NCI-H187 (cell line): ENCODE measurements around the gene ADAP2.
"Not testable (repeated sequence)": the region's sequence is repeated elsewhere in the genome, so short reads cannot be mapped to it uniquely, and the experiment has no call there.

Experiments
- DNase-seq, 2 experiments: peaks; one replicate each; lab custom pipeline; 2025; lab: John Stamatoyannopoulos, UW

Gene ADAP2, protein sequence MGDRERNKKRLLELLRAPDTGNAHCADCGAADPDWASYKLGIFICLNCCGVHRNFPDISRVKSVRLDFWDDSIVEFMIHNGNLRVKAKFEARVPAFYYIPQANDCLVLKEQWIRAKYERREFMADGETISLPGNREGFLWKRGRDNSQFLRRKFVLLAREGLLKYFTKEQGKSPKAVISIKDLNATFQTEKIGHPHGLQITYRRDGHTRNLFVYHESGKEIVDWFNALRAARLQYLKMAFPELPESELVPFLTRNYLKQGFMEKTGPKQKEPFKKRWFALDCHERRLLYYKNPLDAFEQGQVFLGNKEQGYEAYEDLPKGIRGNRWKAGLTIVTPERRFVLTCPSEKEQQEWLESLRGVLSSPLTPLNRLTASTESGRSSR

DNA sequence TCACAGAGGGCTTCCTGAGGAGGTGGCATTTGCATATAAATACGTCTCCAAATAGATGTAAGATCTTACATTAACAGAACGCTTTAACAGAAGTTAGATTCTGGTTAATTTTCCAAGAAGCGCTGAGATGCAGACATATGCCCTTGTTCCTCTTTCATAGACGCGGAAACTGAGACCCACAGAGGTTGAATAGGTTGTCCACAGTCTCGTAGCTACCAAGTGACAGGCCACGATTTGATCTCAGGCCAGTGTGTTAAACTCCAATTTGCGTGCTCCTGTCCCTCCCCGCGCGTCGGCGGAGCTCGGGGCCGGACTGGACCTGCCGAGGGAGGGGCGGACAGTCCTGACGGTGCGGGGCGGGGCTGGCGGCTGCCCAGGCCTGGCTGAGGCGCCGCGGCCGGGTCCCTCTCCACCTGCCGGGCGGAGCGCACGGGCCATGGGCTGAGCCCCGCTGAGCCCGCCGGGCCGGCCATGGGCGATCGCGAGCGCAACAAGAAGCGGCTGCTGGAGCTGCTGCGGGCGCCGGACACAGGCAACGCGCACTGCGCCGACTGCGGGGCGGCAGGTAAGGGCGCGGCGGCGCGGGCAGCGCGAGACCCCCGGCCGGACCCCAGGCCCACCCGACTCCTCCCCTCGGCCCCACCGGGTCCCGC is at the start of gene ADAP2:
TSS of gene ADAP2 (plus strand) at position 402 of the 653 bp plus-strand sequence. CDS start at position 472, 70 bp downstream.
- DNase-seq: no peak

DNA sequence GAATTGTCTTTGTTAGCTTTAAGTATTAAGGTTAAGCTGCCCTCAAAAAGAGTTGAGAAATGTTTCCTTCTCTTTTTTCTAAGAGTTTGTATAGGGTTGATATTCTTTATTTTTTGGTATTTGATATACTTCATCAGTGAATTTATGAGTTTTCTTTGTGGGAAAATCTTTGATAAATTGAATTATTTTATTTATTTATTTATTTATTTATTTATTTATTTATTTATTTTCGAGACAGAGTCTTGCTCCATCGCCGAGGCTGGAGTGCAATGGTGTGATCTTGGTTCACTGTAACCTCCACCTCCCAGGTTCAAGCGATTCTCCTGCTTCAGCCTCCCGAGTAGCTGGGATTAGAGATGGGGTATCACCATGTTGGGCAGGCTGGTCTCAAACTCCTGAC is 35.6 kb upstream of the ADAP2 start:
- no peak for DNase-seq

DNA sequence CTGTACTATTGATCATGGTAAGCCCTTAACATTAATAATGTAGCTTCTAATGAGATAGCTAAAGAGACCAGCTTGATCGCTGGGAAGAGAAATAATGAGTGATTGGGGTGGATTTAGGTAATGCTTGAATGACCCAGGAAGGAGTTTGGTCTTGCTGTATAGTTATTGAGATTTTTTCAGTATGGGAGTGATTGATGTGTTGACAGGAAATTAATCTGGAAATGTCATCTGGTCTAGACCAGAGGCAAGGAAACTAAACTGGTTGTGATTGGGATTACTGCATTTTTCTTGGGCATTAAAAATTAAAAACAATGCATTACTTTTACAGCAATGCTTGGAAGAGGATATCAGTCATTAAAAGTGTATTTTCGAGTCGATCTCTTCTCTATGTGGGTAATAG is 27.5 kb upstream of the ADAP2 start:
- DNase-seq: no peak

DNA sequence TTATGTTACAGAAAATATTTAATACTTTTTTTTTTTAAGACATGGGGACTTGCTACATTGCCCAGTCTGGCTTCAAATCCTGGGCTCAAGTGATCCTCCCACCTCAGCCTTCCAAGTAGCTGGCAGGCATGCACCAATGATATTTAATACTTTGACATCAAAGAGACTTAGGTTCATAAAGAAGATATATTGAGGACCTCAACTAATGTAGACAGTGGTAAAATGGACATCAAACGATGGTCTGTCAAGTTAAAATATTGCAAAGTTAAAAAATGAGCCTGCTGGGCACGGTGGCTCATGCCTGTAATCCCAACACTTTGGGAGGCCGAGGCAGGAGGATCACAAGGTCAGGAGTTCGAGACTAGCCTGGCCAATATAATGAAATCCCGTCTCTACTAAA is 24.4 kb upstream of the ADAP2 start:
- DNase-seq: no peak

DNA sequence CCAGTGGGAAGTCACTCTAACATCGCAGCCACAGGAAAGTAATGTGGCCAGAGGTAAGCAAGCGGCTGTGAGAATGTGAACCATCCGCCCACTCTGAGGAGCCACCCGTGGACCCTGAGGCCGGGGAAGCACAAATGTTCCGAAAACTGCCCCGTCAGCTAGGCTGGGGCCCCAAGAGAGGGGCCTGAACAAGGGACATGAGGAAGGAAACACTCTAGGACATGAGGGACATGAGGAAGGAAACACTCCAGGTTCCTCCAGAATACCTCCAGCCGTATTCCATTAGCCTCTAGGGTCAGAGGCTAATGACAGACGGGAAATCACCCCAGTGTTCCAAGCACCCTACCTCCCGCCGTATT is 16.0 kb upstream of the ADAP2 start:
- DNase-seq: peak in 1 of 2 experiments; percentile 35

DNA sequence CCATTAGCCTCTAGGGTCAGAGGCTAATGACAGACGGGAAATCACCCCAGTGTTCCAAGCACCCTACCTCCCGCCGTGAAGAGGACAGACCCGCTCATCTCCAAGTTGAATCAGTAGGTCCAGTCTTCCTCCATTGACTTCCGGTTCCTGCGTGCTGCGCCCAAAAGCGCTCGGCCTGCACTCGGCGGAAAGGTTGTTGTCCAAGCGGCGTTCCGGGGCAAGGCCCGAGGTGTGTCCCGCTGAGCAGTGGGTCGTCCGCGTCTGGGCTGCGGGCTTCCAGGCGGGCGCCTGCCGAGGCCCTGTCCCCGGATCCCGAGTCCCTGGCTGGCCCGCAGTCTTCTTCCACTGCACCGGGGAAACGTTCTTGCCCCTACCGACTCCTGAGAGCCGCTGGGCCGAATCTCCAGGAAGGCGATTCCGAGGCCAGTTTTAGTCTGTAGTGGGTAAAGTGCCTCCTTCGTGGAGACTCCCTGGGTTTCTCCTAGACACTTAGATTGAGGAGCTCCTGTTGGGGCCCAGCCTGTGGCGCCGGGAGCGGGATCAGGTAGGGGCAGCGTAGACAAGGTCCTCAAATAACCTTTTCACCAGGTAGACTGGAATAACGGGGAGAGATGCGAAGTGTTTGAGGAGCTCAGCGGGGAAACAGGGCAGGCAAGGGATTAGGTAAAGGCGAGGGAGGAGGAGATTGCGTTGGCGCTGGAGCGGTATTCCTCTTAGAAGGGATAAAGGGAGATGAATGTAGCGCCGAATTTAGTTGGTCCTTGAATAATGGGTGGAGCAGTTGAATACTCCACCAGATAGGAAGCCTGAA is 15.4 kb upstream of the ADAP2 start, which contains the start of gene TEFM:
TSS of gene TEFM (minus strand) at position 138 of the 811 bp plus-strand sequence. CDS start at position 98, 40 bp downstream.
- peak; percentile 82 to 83 for DNase-seq

DNA sequence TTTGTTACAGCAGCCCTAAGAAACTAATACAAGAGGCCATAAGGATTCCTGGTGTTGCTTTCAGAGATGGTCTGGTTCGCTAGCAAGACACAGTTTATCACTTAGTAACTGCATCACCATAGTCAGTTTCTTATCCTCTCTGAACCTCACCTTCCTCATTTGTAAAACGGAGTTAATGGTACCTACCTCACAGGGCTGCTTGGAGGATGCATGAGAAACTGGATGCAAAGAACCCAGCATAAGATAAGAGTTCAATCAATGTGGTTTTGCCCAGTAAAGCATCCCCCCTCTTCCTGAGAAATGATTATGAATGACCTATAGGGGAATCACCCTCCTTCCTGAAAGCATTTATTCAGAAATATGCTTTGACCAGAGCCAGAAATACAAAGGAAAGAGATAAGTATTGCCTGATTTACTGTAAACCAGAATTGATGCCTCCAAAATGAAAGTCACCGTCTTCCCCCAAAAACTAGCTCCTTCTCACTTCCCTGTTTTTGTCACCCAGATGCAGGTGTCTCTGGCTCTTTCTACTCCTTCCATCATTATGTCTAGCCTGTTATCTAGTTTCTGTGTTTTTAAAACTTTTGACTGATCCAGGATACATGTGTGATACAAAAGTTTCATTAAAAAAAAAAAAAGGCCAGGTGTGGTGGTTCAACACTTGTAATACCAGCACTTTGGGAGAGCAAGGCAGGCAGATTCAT is 12.9 kb upstream of the ADAP2 start:
- DNase-seq: no peak

DNA sequence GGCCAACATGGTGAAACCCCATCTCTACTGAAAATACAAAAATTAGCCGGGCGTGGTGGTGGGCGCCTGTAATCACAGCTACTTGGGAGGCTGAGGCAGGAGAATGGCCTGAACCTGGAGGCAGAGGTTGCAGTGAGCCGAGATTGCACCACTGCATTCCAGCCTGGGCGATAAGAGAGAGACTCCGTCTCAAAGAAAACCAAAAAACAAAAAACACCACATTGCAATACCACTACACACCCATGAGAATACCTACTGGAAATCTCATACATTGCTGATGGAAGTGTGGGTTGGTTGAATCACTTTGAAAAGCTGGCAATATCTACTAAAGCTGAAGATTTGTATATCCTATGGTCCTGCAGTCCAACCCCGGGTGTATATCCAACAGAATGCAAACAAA is 11.6 kb upstream of the ADAP2 start:
- not testable (repeated sequence) for DNase-seq

DNA sequence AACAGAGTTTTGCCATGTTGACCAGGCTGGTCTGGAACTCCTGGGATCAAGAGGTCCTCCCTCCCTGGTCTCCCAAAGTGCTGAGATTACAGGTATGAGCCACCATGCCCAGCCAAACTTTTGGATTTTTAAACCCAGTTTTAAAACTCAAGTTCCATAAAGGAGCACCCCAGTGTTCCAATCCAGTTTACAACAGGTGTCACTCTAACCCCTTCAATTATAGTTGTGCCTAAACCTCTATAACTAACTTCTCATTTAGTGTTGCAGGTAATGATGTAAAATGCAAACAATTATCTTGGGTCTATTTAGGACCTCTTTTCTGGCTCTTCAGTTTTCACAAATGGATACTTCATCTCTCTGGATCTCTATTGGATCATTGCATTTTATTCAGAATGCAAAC is 7.8 kb upstream of the ADAP2 start:
- no peak for DNase-seq

DNA sequence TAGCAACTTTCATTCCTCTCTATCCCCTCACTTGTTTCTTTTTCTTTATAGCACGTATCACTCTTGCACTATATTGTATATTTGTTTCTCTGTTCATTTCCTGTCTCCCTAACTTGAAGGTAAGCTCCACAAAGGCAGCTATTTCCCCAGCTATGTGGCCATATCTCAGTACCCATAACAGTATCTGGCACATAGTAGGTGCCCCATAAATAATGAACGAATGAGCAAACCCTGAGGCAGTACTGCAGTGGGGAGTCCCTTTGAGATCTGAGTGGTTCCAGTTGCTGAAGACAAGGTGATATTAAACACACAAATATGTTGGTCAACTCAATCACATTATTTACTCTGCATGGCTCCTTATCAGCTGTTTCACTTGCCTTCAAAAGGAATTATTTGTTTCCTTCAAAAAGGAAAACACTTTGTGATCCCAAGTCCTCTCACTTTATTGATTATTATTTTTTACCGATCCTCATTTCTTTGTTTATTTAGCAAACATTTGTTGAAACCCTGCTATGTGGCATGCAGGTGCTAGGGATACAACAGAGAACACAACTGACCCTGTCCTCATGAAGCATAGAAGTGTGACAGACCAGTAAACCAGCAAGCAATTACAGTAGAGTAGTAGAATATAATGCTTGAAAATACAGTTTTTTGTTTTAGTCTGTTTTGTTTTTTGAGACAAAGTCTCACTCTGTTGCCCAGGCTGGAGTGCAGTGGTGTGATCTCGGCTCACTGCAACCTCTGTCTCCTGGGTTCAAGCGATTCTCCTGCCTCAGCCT is 5.7 kb upstream of the ADAP2 start:
- no peak for DNase-seq

DNA sequence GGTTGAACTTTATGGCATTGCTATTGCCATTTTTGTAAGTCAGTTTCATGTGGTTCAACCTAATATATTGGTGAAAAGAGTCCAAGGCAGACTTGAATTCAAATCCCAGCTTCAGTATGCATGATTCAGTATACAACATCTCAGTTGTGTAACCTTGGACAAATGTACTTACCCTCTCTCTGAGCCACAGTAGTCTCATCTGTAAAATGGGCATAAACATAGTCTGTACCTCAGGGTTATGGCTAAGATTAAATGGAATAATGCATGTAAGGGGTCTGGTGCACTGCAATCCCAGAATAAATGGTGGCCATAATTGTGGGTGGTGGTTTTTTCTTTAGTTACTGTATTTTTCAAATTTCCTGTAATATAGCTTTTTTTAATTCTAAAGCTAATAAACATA is 4.7 kb upstream of the ADAP2 start:
- DNase-seq: no peak

DNA sequence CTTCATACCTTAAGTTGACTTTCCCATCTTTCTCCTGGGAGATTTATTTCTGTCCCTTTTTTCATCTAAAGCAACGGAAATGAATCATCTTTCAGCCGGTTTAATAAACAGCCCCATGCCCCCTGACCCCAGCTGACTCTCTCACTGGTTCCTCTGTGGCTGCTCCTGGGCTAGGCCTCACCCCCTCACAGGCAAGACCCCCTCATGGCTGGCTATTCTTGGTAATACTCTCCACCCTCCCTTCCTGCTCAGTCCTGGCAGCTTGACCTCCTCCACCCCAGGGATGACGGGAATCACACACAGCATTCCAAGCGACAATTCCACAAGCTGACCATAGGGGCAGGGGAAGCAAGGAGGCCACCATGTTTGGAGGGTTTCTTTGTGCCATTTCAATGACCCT is 1.5 kb upstream of the ADAP2 start:
- no peak for DNase-seq

DNA sequence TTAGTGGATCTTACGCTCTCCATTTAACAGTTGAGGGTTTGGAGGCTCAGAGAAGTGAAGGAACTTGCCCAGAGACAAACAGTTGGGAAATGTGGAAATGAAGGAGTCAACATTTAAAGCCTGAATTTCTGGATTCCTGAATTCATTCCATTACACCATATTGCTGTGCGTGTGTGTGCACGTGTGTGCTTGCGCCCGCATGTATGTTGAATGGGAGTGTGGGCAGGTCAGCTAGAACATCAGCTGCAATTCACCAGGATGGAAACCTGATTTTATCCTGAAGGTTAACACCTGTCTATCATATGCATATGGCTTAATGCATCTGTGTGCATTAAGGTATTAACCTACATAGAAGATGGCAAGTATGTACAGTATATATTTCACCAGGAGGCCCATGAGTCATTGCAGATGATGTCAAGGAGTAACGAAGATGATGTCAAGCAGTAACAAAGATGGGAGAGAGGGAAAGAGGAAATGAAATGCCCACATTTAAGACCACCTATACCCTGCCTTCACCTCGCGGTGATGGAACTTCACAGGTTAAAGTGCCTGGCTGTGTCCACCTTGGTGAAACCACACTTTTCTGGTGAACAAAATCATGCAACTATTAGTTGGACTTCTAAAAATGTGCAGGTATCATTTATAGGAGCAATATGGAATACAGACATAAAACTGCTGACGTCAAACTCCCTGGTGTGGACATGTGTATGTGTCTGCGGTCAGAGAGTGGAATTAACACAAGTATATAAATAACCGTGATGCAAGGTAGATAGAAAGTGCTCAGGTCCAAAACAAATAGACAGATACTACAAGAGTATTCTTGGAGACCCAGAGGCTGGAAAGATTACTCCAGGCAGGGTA is 832 bp upstream of the ADAP2 start:
- no peak for DNase-seq

DNA sequence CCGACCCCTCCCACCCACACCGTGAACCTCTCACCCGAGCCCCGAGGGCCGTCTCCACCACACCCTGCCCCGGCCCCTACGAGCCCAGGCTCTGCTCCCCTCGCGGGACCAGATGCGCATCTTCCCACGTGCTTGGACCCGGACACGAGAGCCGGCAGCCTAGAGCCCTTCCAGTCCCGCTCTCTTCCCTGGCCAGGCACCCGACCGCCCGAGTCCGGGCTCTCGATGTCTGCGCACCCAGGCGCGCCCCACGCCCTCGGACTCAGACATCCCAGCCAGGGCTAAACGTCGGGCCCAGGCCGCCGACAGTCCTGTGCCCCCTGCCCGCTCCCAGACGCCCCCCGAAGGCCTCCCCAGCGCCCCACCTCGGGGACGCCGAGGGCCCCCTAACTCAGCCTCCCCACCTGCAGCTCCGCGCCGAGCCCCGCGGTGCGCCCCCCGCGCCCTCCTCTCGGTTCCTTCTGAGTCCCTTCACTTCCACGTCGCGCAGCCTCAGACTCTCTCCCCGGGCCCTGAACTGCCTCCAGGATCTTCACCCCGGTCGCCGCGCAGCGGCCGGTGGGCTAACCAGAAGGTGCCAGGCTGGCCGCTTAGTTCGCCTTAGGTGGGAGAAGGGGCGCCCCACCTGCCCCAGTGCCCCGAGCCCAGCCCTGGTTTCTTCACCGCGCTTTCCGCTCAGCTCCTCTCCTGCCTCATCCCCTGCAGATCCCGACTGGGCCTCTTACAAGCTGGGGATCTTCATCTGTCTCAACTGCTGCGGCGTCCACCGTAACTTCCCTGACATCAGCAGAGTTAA is 688 bp downstream of the ADAP2 start:
- no peak for DNase-seq

DNA sequence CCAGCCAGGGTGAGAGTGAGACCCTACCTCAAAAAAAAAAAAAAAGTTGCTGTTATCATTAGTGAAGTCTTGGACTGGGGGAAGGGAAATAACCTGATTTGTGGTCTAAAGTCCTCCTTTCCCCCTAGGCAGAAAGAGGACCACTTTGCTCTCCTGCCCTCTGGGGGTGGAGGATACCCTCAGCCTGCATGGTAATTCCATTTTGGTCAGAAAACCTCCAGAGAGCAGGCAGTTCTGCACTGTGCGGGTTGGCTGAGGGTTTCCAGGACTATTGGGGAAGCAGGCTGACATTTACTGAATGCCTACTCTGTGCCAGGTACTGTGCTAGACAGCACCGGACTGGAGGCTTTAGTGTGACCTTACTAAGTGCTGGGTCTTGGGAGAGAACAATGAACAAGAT is 2.6 kb downstream of the ADAP2 start:
- no peak for DNase-seq

DNA sequence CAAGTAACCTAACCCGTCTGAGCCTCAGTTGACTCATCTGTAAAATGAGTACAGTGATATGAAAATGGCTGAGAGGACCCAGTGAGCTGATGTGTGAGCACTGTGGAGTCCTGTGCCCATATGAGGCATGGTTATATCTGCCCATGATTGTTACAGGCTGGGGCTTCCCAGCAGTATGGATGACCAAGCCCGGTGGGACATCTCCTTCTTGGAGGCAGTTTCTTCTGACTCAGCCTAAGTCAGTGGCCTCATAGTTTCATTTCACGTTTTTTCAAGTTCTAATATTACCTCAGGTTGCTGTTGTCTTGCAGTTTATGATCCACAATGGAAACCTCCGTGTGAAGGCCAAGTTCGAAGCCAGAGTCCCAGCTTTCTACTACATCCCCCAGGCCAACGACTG is 4.8 kb downstream of the ADAP2 start:
- no peak for DNase-seq

DNA sequence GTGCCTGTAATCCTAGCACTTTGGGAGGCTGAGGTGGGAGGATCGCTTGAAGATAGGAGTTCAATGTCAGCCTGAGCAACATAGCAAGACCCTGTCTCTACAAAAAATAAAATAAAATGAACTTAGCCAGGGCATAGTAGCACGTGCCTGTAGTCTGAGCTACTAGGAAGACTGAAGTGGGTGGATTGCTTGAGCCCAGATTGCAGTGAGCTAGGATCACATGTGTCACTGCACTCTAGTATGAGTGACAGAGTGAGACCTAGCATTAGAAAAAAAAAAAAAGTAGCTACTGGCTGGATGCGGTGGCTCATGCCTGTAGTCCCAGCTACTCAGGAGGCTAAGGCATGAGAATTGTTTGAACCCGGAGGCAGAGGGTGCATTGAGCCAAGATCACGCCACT is 6.0 kb downstream of the ADAP2 start:
- no peak for DNase-seq

DNA sequence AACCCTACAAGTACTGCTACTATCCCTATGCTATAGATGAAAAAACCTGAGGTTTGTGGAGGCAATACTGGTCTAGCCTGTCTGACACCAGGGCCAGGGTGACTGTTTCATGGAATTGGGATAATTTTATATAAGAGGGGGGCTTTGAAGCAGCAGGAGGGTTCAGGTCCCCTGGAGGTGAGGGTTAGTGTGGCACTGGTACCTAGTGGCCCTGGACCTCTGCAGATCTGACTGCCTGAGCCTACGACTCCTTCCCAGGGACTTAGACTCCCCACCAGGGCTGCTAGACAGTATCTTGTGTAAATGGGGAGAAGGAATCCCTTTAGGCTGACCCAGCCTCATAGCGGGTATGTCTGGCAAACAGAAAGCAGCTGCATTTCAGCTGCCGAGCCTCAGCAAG is 6.8 kb downstream of the ADAP2 start:
- no peak for DNase-seq

DNA sequence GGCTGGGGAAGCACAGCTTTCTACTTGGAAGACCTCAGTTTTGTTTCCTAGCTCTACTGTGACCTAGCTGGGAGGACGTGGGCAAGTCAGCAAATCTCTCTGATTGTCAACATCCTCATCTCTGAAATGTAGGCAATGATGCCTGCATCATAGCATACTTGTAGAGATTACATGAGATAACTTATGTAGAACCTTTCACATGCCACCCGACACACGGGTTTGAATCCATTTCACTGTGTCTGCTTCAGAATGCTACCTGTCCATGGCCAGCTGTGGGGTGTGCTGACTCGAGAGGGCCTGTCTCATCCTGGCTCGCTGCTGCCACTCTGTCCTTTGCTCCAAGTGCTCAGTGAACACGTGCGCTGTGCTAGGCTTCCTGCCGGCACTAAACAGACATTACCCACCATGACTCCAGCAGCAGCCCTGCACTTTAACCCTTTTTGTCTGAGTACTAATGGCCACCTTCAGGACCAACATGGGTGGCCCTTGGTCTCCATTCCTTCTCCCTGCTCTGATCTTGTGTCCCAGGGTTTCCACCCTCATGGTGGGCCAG is 7.4 kb downstream of the ADAP2 start:
- no peak for DNase-seq
